H1 (cell line): ENCODE measurements around the gene HPS5. TPM values are rescaled to one million over a fixed set of nuclear protein-coding genes. Genes with fewer than 3 reads are reported as not detected.

ENCODE experiments used
- CTCF ChIA-PET: fragments of 300-600 bp; sonication (Branson Sonifier 250); formaldehyde crosslinking; loops from one replicate; lab custom pipeline; 2021; ENCODE audit not compliant: partially characterized antibody; lab: Charles Lee
- POLR2A ChIA-PET: fragments of 300-600 bp; sonication (Branson Sonifier 250); formaldehyde crosslinking; loops from one replicate; lab custom pipeline; 2021; ENCODE audit warnings: inconsistent platforms; ENCODE audit not compliant: partially characterized antibody; lab: Charles Lee
- DNase-seq, 2 experiments: peaks; one replicate each; pipeline versions ENCODE4 v3.0.0 to v3.0.0-alpha.2; 2010 to 2022; ENCODE audit warnings: low spot score in 2 of 2, low read depth in 1 of 2, mixed read lengths in 1 of 2
- FAIRE-seq: peaks from 2 replicates; lab custom pipeline; 2011; peaks lifted over from hg19 to GRCh38; lab: Jason Lieb, UNC
- H2AFZ ChIP-seq: 2 replicates; pipeline ENCODE4 v1.8.1; 2012; ENCODE audit warnings: low read length, inconsistent platforms
- H2AK5ac ChIP-seq: 2 replicates; pipeline ENCODE4 v1.6.1; 2013; ENCODE audit warnings: low read depth, low read length
- H2BK120ac ChIP-seq: replicated peaks from 2 replicates; pipeline ENCODE3; 2013; ENCODE audit warnings: low read depth, low read length, inconsistent platforms
- H2BK12ac ChIP-seq: 2 replicates; pipeline ENCODE4 v1.6.1; 2013; ENCODE audit warnings: low read depth, low read length
- H2BK15ac ChIP-seq: 2 replicates; pipeline ENCODE4 v1.6.1; 2013; ENCODE audit warnings: low read length
- H2BK20ac ChIP-seq: 2 replicates; pipeline ENCODE4 v1.6.1; 2013; ENCODE audit warnings: low read length
- H2BK5ac ChIP-seq: 2 replicates; pipeline ENCODE4 v1.6.1; 2013; ENCODE audit warnings: low read depth, low read length
- H3K14ac ChIP-seq: 2 replicates; pipeline ENCODE4 v1.6.1; 2013; ENCODE audit warnings: inconsistent platforms; ENCODE audit not compliant: insufficient read length
- H3K18ac ChIP-seq: 2 replicates; pipeline ENCODE4 v1.6.1; 2013; ENCODE audit warnings: low read length; ENCODE audit errors: extremely low read depth
- H3K23ac ChIP-seq: 2 replicates; pipeline ENCODE4 v1.6.1; 2013; ENCODE audit warnings: inconsistent platforms; ENCODE audit not compliant: insufficient read length
- H3K23me2 ChIP-seq: 2 replicates; pipeline ENCODE4 v1.6.1; 2013; ENCODE audit warnings: low read depth, low read length
- H3K27ac ChIP-seq: 2 replicates; pipeline ENCODE4 v1.6.1; 2011; ENCODE audit warnings: low read depth, low read length, inconsistent platforms
- H3K27me3 ChIP-seq, 4 experiments: replicated peaks in 1 of 4; 1 replicate in 1 of 4; 2 replicates in 3 of 4; pipeline versions ENCODE4 v1.6.1 to v1.8.1; 2011 to 2013; ENCODE audit warnings: low read length in 3 of 4, mild to moderate bottlenecking in 3 of 4, inconsistent platforms in 2 of 4, mixed read lengths in 2 of 4, moderate library complexity in 1 of 4; ENCODE audit not compliant: control insufficient read depth in 3 of 4, insufficient read depth in 3 of 4; ENCODE audit errors: extremely low read depth in 1 of 4
- H3K36me3 ChIP-seq, 4 experiments: 2 replicates each; pipeline versions ENCODE4 v1.6.1 to v1.8.1; 2011 to 2013; ENCODE audit warnings: mild to moderate bottlenecking in 4 of 4, low read length in 3 of 4, moderate library complexity in 2 of 4, control low read depth in 1 of 4, inconsistent platforms in 1 of 4; ENCODE audit not compliant: insufficient read depth in 4 of 4, control insufficient read depth in 2 of 4
- H3K4ac ChIP-seq: replicated peaks from 2 replicates; pipeline ENCODE3; 2013; ENCODE audit warnings: low read length, low read depth, mixed read lengths, inconsistent platforms; ENCODE audit not compliant: insufficient read length
- H3K4me1 ChIP-seq, 4 experiments: replicated peaks in 1 of 4; 1 replicate in 1 of 4; 2 replicates in 3 of 4; pipeline versions ENCODE4 v1.6.1 to v1.8.1; 2011 to 2013; ENCODE audit warnings: low read length in 3 of 4, inconsistent platforms in 2 of 4, mixed read lengths in 1 of 4; ENCODE audit not compliant: insufficient read depth in 4 of 4, control insufficient read depth in 3 of 4
- H3K4me2 ChIP-seq, 2 experiments: 2 replicates each; pipeline versions ENCODE4 v1.6.1 to v1.8.1; 2011 to 2013; ENCODE audit warnings: low read depth in 2 of 2, low read length in 2 of 2, control low read depth in 1 of 2, inconsistent platforms in 1 of 2, mild to moderate bottlenecking in 1 of 2; ENCODE audit not compliant: insufficient read depth in 1 of 2
- H3K4me3 ChIP-seq, 4 experiments: fragments of 200-600, 300-600 bp in 1 of 4; sonication (generic), shearing (Covaris generic), sonication (Bioruptor Twin) in 1 of 4; 2 replicates each; pipeline versions ENCODE4 v1.5.1 to v1.8.1; 2011 to 2016; ENCODE audit warnings: low read length in 4 of 4, low read depth in 3 of 4, control low read depth in 2 of 4, inconsistent platforms in 2 of 4, mild to moderate bottlenecking in 2 of 4, mixed read lengths in 1 of 4, moderate library complexity in 1 of 4; ENCODE audit not compliant: insufficient read depth in 2 of 4; ENCODE audit errors: extremely low read depth in 1 of 4
- H3K56ac ChIP-seq: replicated peaks from 2 replicates; pipeline ENCODE3; 2013; ENCODE audit warnings: low read depth, mild to moderate bottlenecking, mixed read lengths, low read length, inconsistent platforms; ENCODE audit not compliant: insufficient read length
- H3K79me1 ChIP-seq: 2 replicates; pipeline ENCODE4 v1.6.1; 2013; ENCODE audit warnings: low read depth, low read length, control low read depth
- H3K79me2 ChIP-seq, 2 experiments: 2 replicates each; pipeline versions ENCODE4 v1.6.1 to v1.8.1; 2012 to 2013; ENCODE audit warnings: low read length in 2 of 2, mild to moderate bottlenecking in 2 of 2, inconsistent platforms in 1 of 2; ENCODE audit not compliant: insufficient read depth in 2 of 2, control insufficient read depth in 1 of 2
- H3K9ac ChIP-seq, 4 experiments: replicated peaks in 1 of 4; 1 replicate in 1 of 4; 2 replicates in 3 of 4; pipeline versions ENCODE4 v1.6.1 to v1.8.1; 2011 to 2013; ENCODE audit warnings: low read depth in 3 of 4, low read length in 3 of 4, control low read depth in 2 of 4, mild to moderate bottlenecking in 2 of 4, moderate library complexity in 2 of 4, inconsistent platforms in 1 of 4; ENCODE audit errors: extremely low read depth in 1 of 4
- H3K9me3 ChIP-seq, 2 experiments: 2 replicates each; pipeline versions ENCODE4 v1.6.1 to v1.8.1; 2012 to 2013; ENCODE audit warnings: mild to moderate bottlenecking in 2 of 2, moderate library complexity in 2 of 2, control low read depth in 1 of 2, inconsistent platforms in 1 of 2, low read depth in 1 of 2, low read length in 1 of 2, mixed read lengths in 1 of 2; ENCODE audit not compliant: insufficient read depth in 2 of 2
- H4K20me1 ChIP-seq, 2 experiments: replicated peaks in 1 of 2; 2 replicates each; pipeline versions ENCODE3 to v1.8.1; 2011 to 2013; ENCODE audit warnings: inconsistent platforms in 2 of 2, low read length in 2 of 2, mild to moderate bottlenecking in 1 of 2; ENCODE audit not compliant: insufficient read depth in 2 of 2, control insufficient read depth in 1 of 2
- H4K5ac ChIP-seq: 2 replicates; pipeline ENCODE4 v1.6.1; 2013; ENCODE audit warnings: low read length, low read depth, mixed read lengths, inconsistent platforms; ENCODE audit not compliant: insufficient read length
- H4K8ac ChIP-seq: 2 replicates; pipeline ENCODE4 v1.8.0; 2013; ENCODE audit warnings: mild to moderate bottlenecking, moderate library complexity, low read length, inconsistent platforms; ENCODE audit not compliant: insufficient read depth; ENCODE audit errors: extremely low read depth
- H4K91ac ChIP-seq: replicated peaks from 2 replicates; pipeline ENCODE3; 2013; ENCODE audit warnings: low read length, mixed read lengths, inconsistent platforms; ENCODE audit not compliant: insufficient read length
- CEBPB ChIP-seq: IDR thresholded peaks from 2 replicates; pipeline ENCODE4 v1.6.1; 2012; ENCODE audit warnings: low read depth, low read length
- CTCF ChIP-seq, 3 experiments: IDR thresholded peaks; 1 replicate in 2 of 3; 2 replicates in 1 of 3; pipeline versions ENCODE4 v1.5.1 to v1.6.1; 2011; ENCODE audit warnings: low read length in 3 of 3, mild to moderate bottlenecking in 3 of 3, inconsistent platforms in 2 of 3, low read depth in 1 of 3, moderate library complexity in 1 of 3; ENCODE audit not compliant: insufficient read depth in 1 of 3; ENCODE audit errors: control extremely low read depth in 1 of 3
- GABPA ChIP-seq: IDR thresholded peaks from 2 replicates; pipeline ENCODE4 v1.6.1; 2011; ENCODE audit warnings: mild to moderate bottlenecking, low read length, moderate library complexity, borderline replicate concordance; ENCODE audit not compliant: insufficient read depth
- HDAC6 ChIP-seq: IDR thresholded peaks from one replicate; pipeline ENCODE4 v1.7.1; 2012; ENCODE audit warnings: low read depth, mild to moderate bottlenecking, inconsistent platforms, low read length, moderate library complexity
- NANOG ChIP-seq: IDR thresholded peaks from 2 replicates; pipeline ENCODE4 v1.6.1; 2011; ENCODE audit warnings: low read length, low read depth, mild to moderate bottlenecking, inconsistent platforms; ENCODE audit not compliant: insufficient read depth, poor library complexity, severe bottlenecking
- NRF1 ChIP-seq: IDR thresholded peaks from 2 replicates; pipeline ENCODE4 v1.6.1; 2011; ENCODE audit warnings: mild to moderate bottlenecking, low read depth, low read length, improper control_type of control experiment
- RFX5 ChIP-seq: IDR thresholded peaks from 2 replicates; pipeline ENCODE4 v1.6.1; 2011; ENCODE audit warnings: low read depth, low read length, improper control_type of control experiment, borderline replicate concordance
- SIRT6 ChIP-seq: IDR thresholded peaks from one replicate; pipeline ENCODE4 v1.7.1; 2012; ENCODE audit warnings: low read length, inconsistent platforms
- SP4 ChIP-seq: IDR thresholded peaks from 2 replicates; pipeline ENCODE4 v1.6.1; 2012; ENCODE audit warnings: low read length, inconsistent platforms
- TAF1 ChIP-seq: IDR thresholded peaks from 2 replicates; pipeline ENCODE4 v1.6.1; 2011; ENCODE audit warnings: mild to moderate bottlenecking, low read depth, low read length
- YY1 ChIP-seq: IDR thresholded peaks from 2 replicates; pipeline ENCODE4 v1.6.1; 2011; ENCODE audit warnings: low read depth, mild to moderate bottlenecking, low read length
- WGBS, 2 experiments: shearing (Covaris generic) in 1 of 2; methylation state at CpG; one replicate each; pipeline versions ENCODE4 v1.1.6 to v1.1.7; 2013 to 2015; ENCODE audit warnings: low lambda C conversion rate in 2 of 2, mixed read lengths in 2 of 2, inconsistent platforms in 1 of 2, low coverage in 1 of 2, missing lambda C conversion rate in 1 of 2; ENCODE audit not compliant: insufficient replicate concordance in 2 of 2, insufficient coverage in 1 of 2, insufficient read length in 1 of 2; ENCODE audit errors: extremely low coverage in 1 of 2, missing lambda C conversion rate in 1 of 2; 5-methylcytosine and 5-hydroxymethylcytosine counted together
- polyA plus RNA-seq, 7 experiments: library from polyadenylated mRNA; depleted of rRNA in 3 of 7; stranded (reverse) in 5 of 7; unstranded in 2 of 7; fragments of >200 nt in 5 of 7; fragments of 200-250 nt in 2 of 7; gene quantifications; 1 replicate in 5 of 7; 2 replicates in 1 of 7; 4 replicates in 1 of 7; pipeline versions ENCODE4 v1.2.1 to v1.2.3, GENCODE V29; 2011 to 2013; ENCODE audit warnings: missing spikeins in 2 of 7, mixed read lengths in 2 of 7
- total RNA-seq: library from RNA; stranded (reverse); fragmentation: NEBNext Ultra II Directional; extraction: Animal tissue kit (Norgen Biotek cat#: 25700); gene quantifications from 2 replicates; pipeline ENCODE4 v1.2.1, GENCODE V29; 2021

The HPS5 gene
- total and polyA plus RNA-seq, 2 of the 8 experiments (the other 6 are each of a cell fraction or from before 2014, with no cell fraction given): 5.0 to 18.5 TPM

DNA sequence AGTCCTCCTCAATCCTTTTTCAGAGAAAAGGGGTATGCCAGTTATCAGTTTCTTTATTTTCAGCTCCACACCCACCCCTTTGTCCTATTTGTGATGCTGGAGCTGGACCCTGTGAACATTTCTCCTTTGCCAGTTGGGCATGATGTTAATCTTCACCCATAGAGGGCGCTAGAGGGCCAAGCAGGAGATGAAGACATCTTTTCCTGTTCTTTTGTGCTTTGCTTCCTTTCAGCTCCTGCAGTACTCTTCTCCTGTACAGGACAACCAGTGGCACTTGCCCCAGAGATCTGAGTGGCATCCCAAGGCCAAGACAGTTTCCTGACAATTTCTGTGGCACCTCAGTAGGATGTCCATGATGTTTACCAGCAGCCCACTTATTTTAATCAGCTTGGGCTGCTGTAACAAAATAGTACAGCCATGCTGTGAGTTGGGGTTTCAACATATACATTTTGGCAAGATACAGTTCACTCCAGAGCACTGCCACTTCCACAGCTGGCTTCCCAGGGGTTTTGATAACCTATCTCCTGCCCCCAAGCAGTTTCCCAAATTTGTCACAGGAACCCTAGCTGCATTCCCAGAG is 78.1 kb downstream of the HPS5 start:
- whole genome bisulfite sequencing, 2 experiments: 8% methylated on average over 1 of the region's 1 CpG; no CpG with 5 or more reads in 1 of the 2 experiments
- no peaks in the 10 kb centered on the region for H3K79me2 ChIP-seq
- H2BK20ac ChIP-seq: no peak overlapping the region
- H3K79me1 ChIP-seq: no peaks in the 10 kb centered on the region
- no peak overlapping the region for H3K4me2 ChIP-seq
- no peaks in the 10 kb centered on the region for H3K4me1 ChIP-seq
- no peak overlapping the region for H4K5ac ChIP-seq
- H2AK5ac ChIP-seq: no peak overlapping the region
- no peak overlapping the region for H2BK15ac ChIP-seq
- peak overlapping the region; percentile 53; the same call in 1 of the 2 replicates for H2BK12ac ChIP-seq
- 0 out of 4 replicates have a peak, but pooled peaks cover 0 to 2% of the 10 kb centered on the region in 2 experiments for H3K9me3 ChIP-seq
- H4K8ac ChIP-seq: no peak overlapping the region
- no peak overlapping the region for H4K91ac ChIP-seq
- no peak overlapping the region for H2BK5ac ChIP-seq
- POLR2A ChIA-PET: interaction anchor here (0.7 to 1.0 kb wide), 2 partner anchors 18 to 30 kb away, joined by 3 read pairs; no protein-coding TSS in a partner anchor
- no peak overlapping the region for H3K18ac ChIP-seq
- H3K36me3 ChIP-seq: no peaks in the 10 kb centered on the region
- no peak overlapping the region for H3K56ac ChIP-seq
- H3K9ac ChIP-seq: no peak overlapping the region
- H3K27me3 ChIP-seq: no peaks in the 10 kb centered on the region
- no peak overlapping the region for H3K23ac ChIP-seq
- H4K20me1 ChIP-seq: no peaks in the 10 kb centered on the region
- H3K23me2 ChIP-seq: no peaks in the 10 kb centered on the region
- CTCF ChIA-PET: interaction anchor here (0.5 to 3.0 kb wide), 41 partner anchors 9 to 835 kb away, joined by 3 to 15 read pairs (median 4); partner anchors contain the start of gene SAA1
- H3K14ac ChIP-seq: no peak overlapping the region
- FAIRE-seq (no peak), DNase-seq (peak; percentile 19 to 72)
- no peak overlapping the region for H2BK120ac ChIP-seq
- no peak overlapping the region for H3K4ac ChIP-seq
- no peak overlapping the region for H3K4me3 ChIP-seq
- H3K27ac ChIP-seq: no peak overlapping the region
- H2AFZ ChIP-seq: peak overlapping the region; percentile 60; the same call in 1 of the 2 replicates
- TF ChIP-seq CTCF (IDR thresholded peaks at IDR 0.05; ENCODE audit: control extremely low read depth in 1 of 3, insufficient read depth in 1 of 3, low read depth in 1 of 3, low read length in 3 of 3) (peak; percentile 16 to 90 (median 69)), RFX5 (no peak), NRF1 (no peak), SIRT6 (no peak), SP4 (no peak), GABPA (no peak), NANOG (no peak), HDAC6 (no peak), CEBPB (no peak), YY1 (peak; percentile 40; the same call in 1 of the 2 replicates), TAF1 (no peak)
